RWPE2 (cell line): ENCODE results near the gene MLX.
"Not testable (repeated sequence)": the region's sequence is repeated elsewhere in the genome, so short reads cannot be mapped to it uniquely, and the experiment has no call there.

Experiments used
- ATAC-seq: fragments of 200-7000 bp; cut with Tn5 transposase; 3 replicates; pipeline ENCODE4 v1.9.1; 2021; ENCODE audit warnings: low read depth
- DNase-seq: peaks from one replicate; pipeline ENCODE4 v3.0.0-alpha.2; 2020; ENCODE audit warnings: low spot score
- H3K27ac ChIP-seq: fragments of 450-650 bp; 2 replicates; pipeline ENCODE4 v1.5.1; 2017; ENCODE audit warnings: mild to moderate bottlenecking; ENCODE audit not compliant: poor library complexity, severe bottlenecking
- H3K27me3 ChIP-seq: fragments of 250-450 bp; sonication (Bioruptor Pico); 2 replicates; pipeline ENCODE4 v1.5.1; 2021; ENCODE audit warnings: mild to moderate bottlenecking, moderate library complexity; ENCODE audit not compliant: insufficient read depth, poor library complexity, severe bottlenecking
- H3K36me3 ChIP-seq: fragments of 250-450 bp; sonication (Bioruptor Pico); 2 replicates; pipeline ENCODE4 v1.5.1; 2020; ENCODE audit warnings: low read depth, mild to moderate bottlenecking, moderate library complexity
- H3K4me1 ChIP-seq: fragments of 250-450 bp; sonication (Bioruptor Pico); 2 replicates; pipeline ENCODE4 v1.5.1; 2021; ENCODE audit warnings: mild to moderate bottlenecking, moderate library complexity; ENCODE audit not compliant: insufficient read depth, poor library complexity, severe bottlenecking
- H3K4me3 ChIP-seq: fragments of 250-450 bp; sonication (Bioruptor Pico); 2 replicates; pipeline ENCODE4 v1.5.1; 2021; ENCODE audit warnings: mild to moderate bottlenecking, moderate library complexity; ENCODE audit not compliant: severe bottlenecking
- H3K9me3 ChIP-seq: fragments of 250-450 bp; sonication (Bioruptor Pico); 2 replicates; pipeline ENCODE4 v1.5.1; 2021; ENCODE audit warnings: mild to moderate bottlenecking, moderate library complexity; ENCODE audit not compliant: severe bottlenecking
- CTCF ChIP-seq: fragments of 450-650 bp; IDR thresholded peaks from one replicate; pipeline ENCODE4 v1.5.1; 2017; ENCODE audit warnings: mild to moderate bottlenecking, moderate library complexity; ENCODE audit not compliant: poor library complexity, severe bottlenecking

Gene MLX

GRCh38 chr17:42538482-42538881 lies 28.4 kb upstream of the MLX start:
- Histone ChIP-seq H3K27me3 (no peaks in the 10 kb centered on the region), H3K27ac (no peak overlapping the region), H3K4me3 (no peak overlapping the region), H3K4me1 (peaks cover 9% of the 10 kb centered on the region), H3K36me3 (peaks cover 9% of the 10 kb centered on the region), H3K9me3 (no peaks in the 10 kb centered on the region)
- ATAC-seq (no peak), DNase-seq (no peak)
- TF ChIP-seq CTCF = no peak

- H3K27ac ChIP-seq = peak overlapping the region; percentile 40
- DNase-seq, ATAC-seq, H3K27me3 ChIP-seq, H3K9me3 ChIP-seq, H3K4me1 ChIP-seq, H3K4me3 ChIP-seq, H3K36me3 ChIP-seq: not testable (repeated sequence)
These were observed 26.3 kb upstream of the MLX start for GRCh38 chr17:42540558-42540957.

- H3K4me1 ChIP-seq = peaks cover 6% of the 10 kb centered on the region
- peak overlapping the region; percentile 40 for H3K27ac ChIP-seq
- peaks cover 9% of the 10 kb centered on the region for H3K36me3 ChIP-seq
- no peak for DNase-seq
- no peaks in the 10 kb centered on the region for H3K27me3 ChIP-seq
- peak; percentile 28 for ATAC-seq
- no peak overlapping the region for H3K4me3 ChIP-seq
- no peaks in the 10 kb centered on the region for H3K9me3 ChIP-seq
- no peak for TF ChIP-seq CTCF
These were observed 25.7 kb upstream of the MLX start for GRCh38 chr17:42541041-42541833.

GRCh38 chr17:42543190-42544079 lies 23.5 kb upstream of the MLX start:
- no peak overlapping the region for H3K4me3 ChIP-seq
- no peak for TF ChIP-seq CTCF
- H3K4me1 ChIP-seq = peaks cover 6% of the 10 kb centered on the region
- DNase-seq = no peak
- peaks cover 9% of the 10 kb centered on the region for H3K36me3 ChIP-seq
- no peaks in the 10 kb centered on the region for H3K27me3 ChIP-seq
- H3K27ac ChIP-seq = no peak overlapping the region
- H3K9me3 ChIP-seq = no peaks in the 10 kb centered on the region
- no peak for ATAC-seq

- Histone ChIP-seq H3K4me3 (no peak overlapping the region), H3K27me3 (no peaks in the 10 kb centered on the region), H3K27ac (no peak overlapping the region), H3K36me3 (peaks cover 4% of the 10 kb centered on the region; the same call in 1 of the 2 replicates), H3K9me3 (no peaks in the 10 kb centered on the region), H3K4me1 (peaks cover 6% of the 10 kb centered on the region)
- no peak for ATAC-seq
- no peak for DNase-seq
- TF ChIP-seq CTCF = no peak
These were observed 22.0 kb upstream of the MLX start for GRCh38 chr17:42544874-42545283.

- H3K9me3 ChIP-seq, ATAC-seq, DNase-seq, H3K27me3 ChIP-seq, H3K27ac ChIP-seq, H3K4me3 ChIP-seq, H3K4me1 ChIP-seq, H3K36me3 ChIP-seq: not testable (repeated sequence)
These were observed 21.0 kb upstream of the MLX start for GRCh38 chr17:42545755-42546505.
